CD4-positive, alpha-beta T cell treated with Interleukin-4 for 4 hours (primary cell): Measurements from ENCODE around the gene CES4A.
A peak's percentile ranks its signal among the peaks of the same experiment; 100 is the strongest.
"Not testable (repeated sequence)": the region's sequence is repeated elsewhere in the genome, so short reads cannot be mapped to it uniquely, and the experiment has no call there.

Experiments
- DNase-seq: peaks from one replicate; pipeline ENCODE4 v3.0.0-alpha.2; 2020

The CES4A gene

GRCh38 chr16:66958857-66959703 is 29.3 kb upstream of the CES4A start:
- no peak for DNase-seq

GRCh38 chr16:66959704-66960161 is 28.7 kb upstream of the CES4A start:
- DNase-seq: no peak

- DNase-seq: no peak
Measured at GRCh38 chr16:66960270-66960669, 28.1 kb upstream of the CES4A start.

- DNase-seq: peak; percentile 49
Measured at GRCh38 chr16:66961065-66961744, 27.2 kb upstream of the CES4A start, which contains the start of gene CES3. Gene CES3 (plus strand): TSS chr16:66961266. CDS start chr16:66961308, 42 bp downstream.

GRCh38 chr16:66961914-66962313 is 26.5 kb upstream of the CES4A start:
- DNase-seq: no peak

GRCh38 chr16:66964049-66964448 is 24.3 kb upstream of the CES4A start:
- DNase-seq: no peak

GRCh38 chr16:66968847-66969246 is 19.5 kb upstream of the CES4A start:
- no peak for DNase-seq

- no peak for DNase-seq
Measured at GRCh38 chr16:66970775-66971720, 17.3 kb upstream of the CES4A start.

- DNase-seq: no peak
Measured at GRCh38 chr16:66972983-66973382, 15.4 kb upstream of the CES4A start.

GRCh38 chr16:66973716-66974115 is 14.7 kb upstream of the CES4A start:
- DNase-seq: no peak

GRCh38 chr16:66974156-66974931 is 14.0 kb upstream of the CES4A start:
- DNase-seq: not testable (repeated sequence)

- peak; percentile 53 for DNase-seq
Measured at GRCh38 chr16:66974932-66975246, 13.5 kb upstream of the CES4A start.

- no peak for DNase-seq
Measured at GRCh38 chr16:66975302-66975893, 13.0 kb upstream of the CES4A start.

GRCh38 chr16:66976746-66977145 is 11.6 kb upstream of the CES4A start:
- DNase-seq: no peak

GRCh38 chr16:66977341-66978113 is 10.9 kb upstream of the CES4A start:
- peak; percentile 84 for DNase-seq

- no peak for DNase-seq
Measured at GRCh38 chr16:66979011-66979717, 9.2 kb upstream of the CES4A start.

- DNase-seq: no peak
Measured at GRCh38 chr16:66983033-66983432, 5.4 kb upstream of the CES4A start.

GRCh38 chr16:66984892-66985311 is 3.5 kb upstream of the CES4A start:
- peak; percentile 60 for DNase-seq

- no peak for DNase-seq
Measured at GRCh38 chr16:66986559-66986958, 1.8 kb upstream of the CES4A start.

- DNase-seq: no peak
Measured at GRCh38 chr16:66991545-66992077, 3.2 kb downstream of the CES4A start.
